HG02884 (cell line): Measurements from ENCODE around the gene SYT17.

Experiments
- ATAC-seq: cut with Tn5 transposase; IDR thresholded peaks from one replicate; pipeline ENCODE4 v1.9.1; 2021; ENCODE audit warnings: mild to moderate bottlenecking, moderate library complexity; ENCODE audit not compliant: unreplicated experiment

Gene SYT17

DNA sequence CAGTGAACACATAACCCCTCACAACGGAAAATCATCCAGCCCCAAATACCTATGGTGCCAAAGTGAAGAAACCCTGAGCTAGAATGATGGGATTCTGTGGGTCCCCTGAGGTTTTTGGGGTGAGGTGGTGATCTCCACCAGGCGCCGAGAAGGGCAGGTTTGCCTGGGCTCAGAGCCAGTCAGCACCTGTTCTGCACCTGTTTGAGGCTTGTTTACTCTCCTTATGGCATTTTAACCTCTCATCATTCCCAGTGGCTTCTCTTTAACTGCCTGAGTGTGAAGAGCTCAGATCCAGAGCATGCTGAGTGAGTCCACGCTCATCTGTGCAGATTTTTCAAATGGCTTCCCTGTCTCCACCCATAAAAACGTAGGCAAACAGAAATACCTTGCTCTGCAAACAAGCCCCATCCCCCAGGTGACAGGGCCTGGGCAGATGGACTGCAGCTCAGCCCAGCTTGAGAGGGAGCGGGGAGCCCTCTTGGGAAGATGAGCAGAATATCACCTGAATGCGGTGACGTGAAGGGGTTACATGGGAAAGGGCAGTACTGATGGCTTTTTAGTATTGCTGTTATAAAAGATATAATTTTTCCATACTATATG, 77.4 kb downstream of the SYT17 start:
- no peak for ATAC-seq

- no peak for ATAC-seq
Measured at GRCh38 chr16:19252904-19253303, 84.9 kb downstream of the SYT17 start.

DNA sequence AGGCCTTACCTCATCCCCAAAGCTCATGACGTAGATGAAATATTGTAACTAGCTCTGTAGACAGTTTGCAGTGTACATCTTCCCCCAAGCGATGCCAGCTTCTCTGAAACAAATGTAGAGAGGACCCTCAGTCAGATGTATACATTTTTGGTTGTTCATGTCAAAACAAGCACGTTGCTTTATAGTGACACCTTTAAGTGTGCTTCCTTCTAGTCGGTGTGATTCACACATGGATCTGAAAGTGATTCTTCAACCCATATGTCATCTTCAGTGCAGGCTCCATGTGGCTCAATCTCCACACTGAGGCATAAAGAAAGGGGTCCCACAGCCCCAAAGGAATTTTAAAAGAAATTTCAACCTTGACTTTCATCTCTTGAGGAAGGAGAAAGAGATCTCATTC, 86.6 kb downstream of the SYT17 start:
- no peak for ATAC-seq

GRCh38 chr16:19264123-19264673, 96.2 kb downstream of the SYT17 start:
- no peak for ATAC-seq

DNA sequence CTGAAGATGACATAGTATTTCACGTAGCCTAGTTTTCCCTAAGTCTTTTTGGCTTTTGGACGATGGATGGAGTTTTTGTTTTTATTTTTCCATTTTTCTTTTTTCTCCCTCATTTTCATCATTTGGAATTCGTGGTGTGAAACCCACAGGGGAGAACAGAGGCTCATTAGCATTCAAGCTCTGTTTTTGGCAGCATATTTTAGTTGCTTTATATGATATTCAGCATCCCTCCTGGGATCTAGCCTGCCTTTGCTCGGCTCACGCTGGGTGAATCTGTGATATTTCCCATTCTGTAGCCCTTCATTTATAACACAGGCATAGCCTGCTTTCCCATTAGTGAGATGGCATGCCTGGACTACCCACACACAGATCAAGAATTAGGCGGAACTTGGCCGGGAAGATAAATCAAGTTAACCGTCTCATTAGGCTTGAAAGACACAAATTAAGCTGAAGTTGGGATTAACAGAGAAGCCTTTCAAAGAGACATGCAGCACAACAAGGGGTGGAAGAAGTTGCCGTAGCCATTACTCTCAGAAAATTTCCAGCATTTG, 97.4 kb downstream of the SYT17 start:
- ATAC-seq: no peak

- no peak for ATAC-seq
Measured at GRCh38 chr16:19266774-19267173, 98.7 kb downstream of the SYT17 start.

GRCh38 chr16:19269098-19269497, 101.1 kb downstream of the SYT17 start:
- no peak for ATAC-seq

DNA sequence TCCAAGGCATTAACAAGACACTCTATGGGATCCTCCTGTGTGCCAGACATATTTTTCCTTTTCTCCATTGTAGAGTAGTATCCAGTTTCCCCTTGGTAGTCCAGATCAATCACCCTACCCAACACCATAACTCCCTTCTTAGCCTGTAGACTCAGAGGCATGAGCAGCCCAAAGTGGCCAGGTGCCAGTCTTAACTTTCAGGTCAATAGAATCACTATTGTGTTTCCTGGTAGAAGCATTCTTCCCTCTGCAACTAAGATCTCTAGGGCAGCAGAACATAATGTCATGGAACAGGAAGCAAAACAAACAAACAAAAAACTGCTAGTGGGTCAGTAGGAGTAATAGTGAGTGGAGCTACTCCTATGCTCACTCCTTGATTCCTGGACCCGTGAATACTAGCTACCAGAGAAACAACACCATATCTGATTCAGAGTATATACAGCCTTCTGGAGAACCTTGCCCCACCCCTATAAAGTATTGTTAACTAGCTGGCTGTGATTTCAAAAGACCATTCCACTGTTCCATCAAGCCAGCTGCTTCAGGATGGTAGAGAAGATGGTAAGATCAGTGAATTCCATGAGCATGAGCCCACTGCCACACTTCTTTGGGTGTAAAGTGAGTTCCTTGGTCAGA, 106.2 kb downstream of the SYT17 start:
- no peak for ATAC-seq

- ATAC-seq: no peak
Measured at GRCh38 chr16:19278403-19278802, 110.4 kb downstream of the SYT17 start.

DNA sequence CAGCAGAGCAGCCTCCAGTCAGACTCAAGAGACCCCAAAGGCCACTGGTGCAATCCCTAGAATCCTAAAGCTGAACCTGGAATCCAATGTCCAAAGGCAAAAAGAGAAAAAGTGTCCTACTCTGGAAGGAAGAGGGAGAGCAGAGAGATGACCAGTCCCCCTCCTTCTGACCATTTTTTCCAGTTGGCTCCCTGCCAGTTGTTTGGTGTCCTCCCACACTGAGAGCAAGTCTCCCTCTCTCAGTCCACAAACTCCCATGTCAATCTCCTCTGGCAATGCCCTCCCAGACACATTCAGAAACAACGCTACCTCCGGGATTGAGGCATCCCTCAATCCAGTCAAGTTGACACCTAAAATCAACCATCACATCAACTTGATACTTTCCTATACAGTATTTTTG, 113.2 kb downstream of the SYT17 start:
- ATAC-seq: no peak

GRCh38 chr16:19282101-19282500, 114.1 kb downstream of the SYT17 start:
- no peak for ATAC-seq

DNA sequence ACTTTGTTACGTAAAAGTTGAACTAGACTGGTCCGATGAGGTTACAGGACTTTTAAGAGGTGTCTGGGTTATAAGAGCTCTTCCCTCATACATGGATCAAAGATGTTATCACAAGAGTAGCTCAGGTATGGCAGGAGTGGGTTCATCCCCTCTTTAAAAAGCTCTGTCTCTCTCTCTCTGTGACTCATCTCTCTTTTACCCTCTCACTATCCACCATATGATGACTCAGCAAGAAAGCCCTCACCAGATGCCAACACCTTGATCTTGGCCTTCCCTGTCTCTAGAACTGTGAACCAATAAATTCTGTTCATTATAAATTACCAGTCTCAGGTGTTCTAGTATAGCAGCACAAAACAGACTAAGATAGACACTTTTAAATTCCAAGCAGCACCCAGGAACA, 115.6 kb downstream of the SYT17 start:
- ATAC-seq: no peak

DNA sequence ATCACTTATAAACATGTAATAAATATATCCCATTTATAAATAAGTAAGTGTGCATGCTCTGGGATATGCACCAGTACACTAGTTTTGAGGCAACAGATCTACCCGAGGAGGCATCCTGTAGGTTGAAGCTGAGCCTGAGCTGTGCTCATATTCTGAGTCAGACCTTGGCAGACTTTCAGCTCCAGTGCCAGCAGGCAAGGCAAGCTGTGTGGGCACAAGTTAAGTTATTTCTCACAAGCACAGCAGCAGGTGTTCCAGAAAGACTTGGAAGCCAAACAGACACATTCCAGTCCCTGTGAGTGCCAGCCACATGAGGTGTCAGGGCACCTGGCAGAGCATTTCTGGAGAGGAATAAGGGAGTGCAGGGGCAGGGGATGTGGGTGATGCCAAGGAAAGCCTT, 116.2 kb downstream of the SYT17 start:
- ATAC-seq: no peak

GRCh38 chr16:19285431-19285830, 117.4 kb downstream of the SYT17 start, which contains the start of gene CLEC19A:
Gene CLEC19A, plus strand, starts transcription at chr16:19285731. Its CDS starts 121 bp downstream, at chr16:19285852.
- no peak for ATAC-seq

- ATAC-seq: no peak
Measured at GRCh38 chr16:19286827-19287226, 118.8 kb downstream of the SYT17 start.

- ATAC-seq: no peak
Measured at GRCh38 chr16:19287241-19287640, 119.2 kb downstream of the SYT17 start.

- ATAC-seq: no peak
Measured at GRCh38 chr16:19288872-19289799, 121.1 kb downstream of the SYT17 start.

GRCh38 chr16:19289811-19290485, 121.9 kb downstream of the SYT17 start:
- ATAC-seq: no peak

- no peak for ATAC-seq
Measured at GRCh38 chr16:19290860-19291259, 122.8 kb downstream of the SYT17 start.

GRCh38 chr16:19291475-19291874, 123.4 kb downstream of the SYT17 start:
- no peak for ATAC-seq

- no peak for ATAC-seq
Measured at GRCh38 chr16:19292186-19292585, 124.1 kb downstream of the SYT17 start.
